GM20000 (cell line): ENCODE measurements around the gene SPOCK2.

Source experiments
- DNase-seq: peaks from one replicate; pipeline ENCODE4 v3.0.0; 2012; ENCODE audit warnings: low spot score
- CTCF ChIP-seq: IDR thresholded peaks from 2 replicates; pipeline ENCODE4 v1.5.1; 2012; ENCODE audit warnings: mild to moderate bottlenecking, control low read depth; ENCODE audit errors: extremely low read depth, missing control alignments

Gene SPOCK2

GRCh38 chr10:72019085-72019876 lies 69.1 kb downstream of the SPOCK2 start:
- no peak for DNase-seq
- TF ChIP-seq CTCF, result no peak

GRCh38 chr10:72016608-72017300 lies 71.6 kb downstream of the SPOCK2 start:
- no peak for DNase-seq
- TF ChIP-seq CTCF, result no peak

- no peak for DNase-seq
- TF ChIP-seq CTCF, result no peak
These were observed 72.5 kb downstream of the SPOCK2 start for GRCh38 chr10:72015841-72016240.

- DNase-seq, result no peak
- TF ChIP-seq CTCF, result no peak
These were observed 73.4 kb downstream of the SPOCK2 start for GRCh38 chr10:72014785-72015480.

- DNase-seq, result no peak
- no peak for TF ChIP-seq CTCF
These were observed 74.2 kb downstream of the SPOCK2 start for GRCh38 chr10:72014197-72014596.

GRCh38 chr10:72013202-72013945 lies 75.0 kb downstream of the SPOCK2 start:
- TF ChIP-seq CTCF, result no peak
- DNase-seq, result no peak
